Stimulated activated CD4-positive, alpha-beta T cell treated with anti-CD3 and anti-CD28 coated beads, Interleukin-12 subunit alpha, Interleukin-12 subunit beta, amount 100 ng/mL, for 48 hours (primary cell): ENCODE data around the gene TRAPPC12.
"Not testable (repeated sequence)": the region's sequence is repeated elsewhere in the genome, so short reads cannot be mapped to it uniquely, and the experiment has no call there.

Experiments
- DNase-seq, 3 donors: peaks; one replicate each; pipeline ENCODE4 v3.0.0-alpha.2; 2020; ENCODE audit warnings: low read depth in 2 of 3, low spot score in 1 of 3

Gene TRAPPC12

GRCh38 chr2:3379647-3380534 is at the start of gene TRAPPC12:
TSS of gene TRAPPC12 (plus strand) at chr2:3379694. CDS start at chr2:3387624, 7,930 bp downstream.
- peak; percentile 89 to 92 (median 90) for DNase-seq

GRCh38 chr2:3332133-3332532 is 47.4 kb upstream of the TRAPPC12 start:
- DNase-seq = no peak

- DNase-seq = no peak
Measured at GRCh38 chr2:3334392-3335345, 44.8 kb upstream of the TRAPPC12 start.

- DNase-seq = no peak
Measured at GRCh38 chr2:3336844-3337243, 42.6 kb upstream of the TRAPPC12 start.

GRCh38 chr2:3338340-3338739 is 41.2 kb upstream of the TRAPPC12 start:
- no peak for DNase-seq

GRCh38 chr2:3340144-3340543 is 39.4 kb upstream of the TRAPPC12 start:
- DNase-seq = no peak

GRCh38 chr2:3341336-3341735 is 38.2 kb upstream of the TRAPPC12 start:
- no peak for DNase-seq

GRCh38 chr2:3342324-3342723 is 37.2 kb upstream of the TRAPPC12 start:
- DNase-seq = no peak

GRCh38 chr2:3343012-3343411 is 36.5 kb upstream of the TRAPPC12 start:
- DNase-seq = no peak

GRCh38 chr2:3344897-3345296 is 34.6 kb upstream of the TRAPPC12 start:
- no peak for DNase-seq

GRCh38 chr2:3345621-3346020 is 33.9 kb upstream of the TRAPPC12 start:
- no peak for DNase-seq

GRCh38 chr2:3348767-3349166 is 30.7 kb upstream of the TRAPPC12 start:
- no peak for DNase-seq

- DNase-seq = no peak
Measured at GRCh38 chr2:3349211-3349693, 30.2 kb upstream of the TRAPPC12 start.

GRCh38 chr2:3354986-3355385 is 24.5 kb upstream of the TRAPPC12 start:
- no peak for DNase-seq

- no peak for DNase-seq
Measured at GRCh38 chr2:3355951-3356569, 23.4 kb upstream of the TRAPPC12 start.

GRCh38 chr2:3356799-3357198 is 22.7 kb upstream of the TRAPPC12 start:
- no peak for DNase-seq

GRCh38 chr2:3357446-3357845 is 22.0 kb upstream of the TRAPPC12 start:
- not testable (repeated sequence) for DNase-seq

- DNase-seq = no peak
Measured at GRCh38 chr2:3357926-3358325, 21.6 kb upstream of the TRAPPC12 start.

- DNase-seq = no peak
Measured at GRCh38 chr2:3361518-3362389, 17.7 kb upstream of the TRAPPC12 start.

- DNase-seq = no peak
Measured at GRCh38 chr2:3365219-3365618, 14.3 kb upstream of the TRAPPC12 start.
